GM12878 (cell line): ENCODE measurements around the gene ANKRD44. TPM values are rescaled to one million over a fixed set of nuclear protein-coding genes. Genes with fewer than 3 reads are reported as not detected.

ENCODE experiments used
- ATAC-seq: fragments of 200-7000 bp; cut with Tn5 transposase; 3 replicates; pipeline ENCODE4 v1.9.1; 2020; ENCODE audit warnings: mild to moderate bottlenecking, moderate library complexity
- BruUV-seq: library from RNA; stranded (reverse); fragments of 400-500 nt; replicated peaks from 2 replicates; lab custom pipeline; 2021; lab: Mats Ljungman, UMichigan
- CTCF ChIA-PET: fragments of 300-600 bp; sonication (Branson Sonifier 250); formaldehyde crosslinking; extraction: SDS; loops from one replicate; lab custom pipeline; 2021; ENCODE audit warnings: inconsistent platforms; lab: Yijun Ruan, JAX
- POLR2A ChIA-PET: fragments of 350-600 bp; formaldehyde crosslinking; extraction: SDS; loops from one replicate; lab custom pipeline; 2021; ENCODE audit warnings: inconsistent platforms; lab: Charles Lee
- RAD21 ChIA-PET: fragments of 300-600 bp; sonication (Branson Sonifier 250); formaldehyde crosslinking; loops from one replicate; lab custom pipeline; 2023; ENCODE audit warnings: antibody characterized with exemption; ENCODE audit not compliant: unreplicated experiment; lab: Charles Lee
- SMC1A ChIA-PET: fragments of 300-600 bp; sonication (Branson Sonifier 250); formaldehyde crosslinking; loops from one replicate; lab custom pipeline; 2023; ENCODE audit not compliant: unreplicated experiment, uncharacterized antibody; lab: Charles Lee
- DNase-seq: peaks from one replicate; pipeline ENCODE4 v3.0.0-alpha.2; 2011; ENCODE audit warnings: low read depth, low spot score
- FAIRE-seq: peaks from 3 replicates; lab custom pipeline; 2011; peaks lifted over from hg19 to GRCh38; lab: Jason Lieb, UNC
- H2AFZ ChIP-seq: 2 replicates; pipeline ENCODE4 v1.6.0; 2011; ENCODE audit warnings: low read depth, low read length, control low read depth; ENCODE audit not compliant: control insufficient read depth
- H3K27ac ChIP-seq: 2 replicates; pipeline ENCODE4 v1.5.1; 2011; ENCODE audit warnings: control low read depth; ENCODE audit not compliant: control insufficient read depth, insufficient read depth
- H3K27me3 ChIP-seq, 2 experiments: replicated peaks in 1 of 2; 2 replicates each; pipeline versions ENCODE4 v1.6.0 to v1.6.1; 2011; ENCODE audit warnings: low read length in 1 of 2; ENCODE audit not compliant: control insufficient read depth in 2 of 2, insufficient read depth in 2 of 2
- H3K36me3 ChIP-seq, 2 experiments: 2 replicates each; pipeline ENCODE4 v1.5.1; 2011; ENCODE audit warnings: low read length in 1 of 2; ENCODE audit not compliant: control insufficient read depth in 2 of 2, insufficient read depth in 2 of 2
- H3K4me1 ChIP-seq: 2 replicates; pipeline ENCODE4 v1.6.1; 2011; ENCODE audit warnings: mild to moderate bottlenecking, low read length, moderate library complexity, mixed read lengths; ENCODE audit not compliant: control insufficient read depth, insufficient read depth
- H3K4me2 ChIP-seq: 2 replicates; pipeline ENCODE4 v1.6.0; 2011; ENCODE audit warnings: control low read depth; ENCODE audit not compliant: control insufficient read depth, insufficient read depth
- H3K4me3 ChIP-seq: fragments of 200-600 bp; sonication (generic); 2 replicates; pipeline ENCODE4 v1.5.1; 2016
- H3K79me2 ChIP-seq: 2 replicates; pipeline ENCODE4 v1.6.0; 2011; ENCODE audit warnings: low read length; ENCODE audit not compliant: control insufficient read depth, insufficient read depth
- H3K9ac ChIP-seq: 2 replicates; pipeline ENCODE4 v1.8.0; 2011; ENCODE audit warnings: low read length, control low read depth, mixed read lengths; ENCODE audit not compliant: control insufficient read depth, insufficient read depth
- H3K9me3 ChIP-seq: replicated peaks from 3 replicates; pipeline ENCODE4 v1.5.1; 2011; ENCODE audit warnings: mild to moderate bottlenecking, low read length; ENCODE audit not compliant: control insufficient read depth, insufficient read depth
- H4K20me1 ChIP-seq: 2 replicates; pipeline ENCODE4 v1.6.0; 2011; ENCODE audit not compliant: control insufficient read depth, insufficient read depth
- ASH2L ChIP-seq: fragments of 300-600, 200-600 bp; sonication (generic); IDR thresholded peaks from 2 replicates; pipeline ENCODE4 v1.6.1; 2017; ENCODE audit warnings: low read depth, mild to moderate bottlenecking, borderline replicate concordance
- BMI1 ChIP-seq: fragments of 450-650 bp; IDR thresholded peaks from 2 replicates; pipeline ENCODE4 v1.6.1; 2016; ENCODE audit warnings: mild to moderate bottlenecking, moderate library complexity, borderline replicate concordance
- CBFB ChIP-seq: IDR thresholded peaks from 2 replicates; pipeline ENCODE4 v1.6.1; 2016; ENCODE audit warnings: antibody characterized with exemption, low read depth
- CEBPZ ChIP-seq: fragments of 150-350 bp; IDR thresholded peaks from 2 replicates; pipeline ENCODE4 v1.6.1; 2016; ENCODE audit warnings: low read depth, low read length
- CREM ChIP-seq: IDR thresholded peaks from 2 replicates; pipeline ENCODE4 v1.6.1; 2014; ENCODE audit warnings: antibody characterized with exemption, low read depth
- EZH2 ChIP-seq: IDR thresholded peaks from 2 replicates; pipeline ENCODE4 v1.6.1; 2012; ENCODE audit warnings: low read depth, mild to moderate bottlenecking, control low read depth, inconsistent platforms, low read length, borderline replicate concordance; ENCODE audit not compliant: control insufficient read depth
- MYB ChIP-seq: fragments of 150-350 bp; IDR thresholded peaks from 2 replicates; pipeline ENCODE4 v1.6.1; 2014; ENCODE audit warnings: mild to moderate bottlenecking, low read depth, low read length, borderline replicate concordance
- NFIC ChIP-seq: IDR thresholded peaks from 2 replicates; pipeline ENCODE4 v1.6.1; 2012; ENCODE audit warnings: low read depth, mild to moderate bottlenecking, inconsistent platforms, low read length, moderate library complexity
- NFYA ChIP-seq: IDR thresholded peaks from 2 replicates; pipeline ENCODE4 v1.6.1; 2011; ENCODE audit warnings: low read depth, mild to moderate bottlenecking, low read length, improper control_type of control experiment, borderline replicate concordance
- NR2C1 ChIP-seq: fragments of 450-650 bp; IDR thresholded peaks from 2 replicates; pipeline ENCODE4 v1.6.1; 2017; ENCODE audit warnings: antibody characterized with exemption, mild to moderate bottlenecking, moderate library complexity
- RBBP5 ChIP-seq: fragments of 200-600 bp; sonication (generic); conservative IDR thresholded peaks from 2 replicates; pipeline ENCODE4 v1.6.1; 2016
- SKIL ChIP-seq: fragments of 450-650 bp; IDR thresholded peaks from 2 replicates; pipeline ENCODE4 v1.6.1; 2017; ENCODE audit warnings: mild to moderate bottlenecking, low read depth, inconsistent platforms; ENCODE audit not compliant: poor library complexity, severe bottlenecking
- SREBF2 ChIP-seq: IDR thresholded peaks from 2 replicates; pipeline ENCODE4 v1.6.1; 2012; ENCODE audit warnings: mild to moderate bottlenecking, low read length
- SUZ12 ChIP-seq: fragments of 200-600 bp; sonication (generic); IDR thresholded peaks from one replicate; pipeline ENCODE4 v1.6.1; 2018; ENCODE audit warnings: antibody characterized with exemption, mild to moderate bottlenecking; ENCODE audit not compliant: unreplicated experiment
- TAF1 ChIP-seq: IDR thresholded peaks from 2 replicates; pipeline ENCODE4 v1.6.1; 2011; ENCODE audit warnings: mild to moderate bottlenecking, low read depth, low read length, borderline replicate concordance
- WGBS: methylation state at CpG from one replicate; pipeline ENCODE4 v1.1.6; 2016; ENCODE audit warnings: low lambda C conversion rate; ENCODE audit not compliant: insufficient replicate concordance, insufficient coverage; ENCODE audit errors: missing lambda C conversion rate; 5-methylcytosine and 5-hydroxymethylcytosine counted together
- in situ Hi-C: fragments of 300-500 bp; cut with MboI; formaldehyde crosslinking; loops from 9 replicates; pipeline ENCODE4 v1.14.3; 2018; ENCODE audit warnings: mixed read lengths
- intact Hi-C: fragments of 100-400 bp; cut with micrococcal nuclease; formaldehyde crosslinking; loops from one replicate; pipeline ENCODE4 v1.14.2; 2022; ENCODE audit not compliant: unreplicated experiment
- polyA plus RNA-seq, 11 experiments: library from polyadenylated mRNA; depleted of rRNA in 4 of 11; unstranded in 6 of 11; stranded (reverse) in 5 of 11; fragments of >200 nt; fragmentation: Nextera tagmentation in 4 of 11; fragmentation: Illumina TruSeq in 1 of 11; extraction: Ambion mirVana in 4 of 11; extraction: Trizol in 1 of 11; gene quantifications; 1 replicate in 1 of 11; 2 replicates in 10 of 11; pipeline versions ENCODE4 v1.2.1 to v1.2.3, GENCODE V29; 2011 to 2016; ENCODE audit warnings: inconsistent platforms in 2 of 11, missing spikeins in 2 of 11, low read depth in 1 of 11
- total RNA-seq, 4 experiments: library from RNA; depleted of rRNA in 3 of 4; stranded (reverse); fragments of >200 nt in 3 of 4; fragmentation: Illumina TruSeq in 1 of 4; extraction: Trizol in 1 of 4; gene quantifications; 2 replicates each; pipeline versions ENCODE4 v1.2.1 to v1.2.3, GENCODE V29; 2013 to 2021

Gene ANKRD44
- total and polyA plus RNA-seq, 10 of the 15 experiments (the other 5 are each of a cell fraction or from before 2014, with no cell fraction given), result 19.1 to 99.1 (median 59.6) TPM

- no peak for TF ChIP-seq ASH2L
- no peak for TF ChIP-seq CBFB
- TF ChIP-seq CEBPZ, result no peak
- no peak for TF ChIP-seq SREBF2
- TF ChIP-seq RBBP5, result no peak
- no peak for TF ChIP-seq NR2C1
- no peak for TF ChIP-seq TAF1
- TF ChIP-seq BMI1, result no peak
Observed at GRCh38 chr2:197138506-197138905, 172.1 kb downstream of the ANKRD44 start (continued).

- no peaks in the 10 kb centered on the region for H3K79me2 ChIP-seq
- no peak for FAIRE-seq
- TF ChIP-seq NFIC, result no peak
- TF ChIP-seq NFYA, result no peak
- TF ChIP-seq EZH2, result no peak
- TF ChIP-seq SREBF2, result no peak
- TF ChIP-seq CREM, result no peak
- TF ChIP-seq MYB, result no peak
- no peak for TF ChIP-seq SKIL
- no peak for TF ChIP-seq SUZ12
Observed at GRCh38 chr2:197137826-197138477, 172.6 kb downstream of the ANKRD44 start.

More at GRCh38 chr2:197137826-197138477, 172.6 kb downstream of the ANKRD44 start:
- DNase-seq (no peak), ATAC-seq (peak; percentile 47)
- Histone ChIP-seq H3K9ac (no peak overlapping the region), H3K4me3 (no peak overlapping the region), H3K9me3 (no peaks in the 10 kb centered on the region), H3K4me1 (peaks cover 31% of the 10 kb centered on the region), H3K27ac (no peak overlapping the region), H3K4me2 (no peak overlapping the region), H3K27me3 (no peaks in the 10 kb centered on the region), H3K36me3 (peaks cover 4 to 6% of the 10 kb centered on the region in 2 experiments; a peak in 3 of 4 replicates), H4K20me1 (no peaks in the 10 kb centered on the region), H2AFZ (no peak overlapping the region)
- no TSS peak for BruUV-seq
- 45% methylated on average over 3 of the region's 3 CpGs for WGBS
- intact Hi-C loops, result no loop called here
- ChIA-PET CTCF (interaction anchor here (0.6 to 6.5 kb wide), 11 partner anchors 8 to 664 kb away, joined by 3 to 63 read pairs (median 4); no protein-coding TSS in a partner anchor), SMC1A (interaction anchor here (0.9 to 3.7 kb wide), 9 partner anchors 7 to 171 kb away, joined by 3 to 32 read pairs (median 7); no protein-coding TSS in a partner anchor), POLR2A (interaction anchor here (0.6 to 1.1 kb wide), 3 partner anchors 14 to 338 kb away, joined by 3 to 4 read pairs (median 3); partner anchors contain the start of gene GTF3C3), RAD21 (interaction anchor here (0.7 to 2.3 kb wide), 7 partner anchors 11 to 189 kb away, joined by 3 to 6 read pairs (median 4); no protein-coding TSS in a partner anchor)
- in situ Hi-C loops, result no loop called here
